Suppressor macrophage treated with lipopolysaccharide for 4 hours (primary cell): Measurements from ENCODE around the gene PATJ.
"Not testable (repeated sequence)": the region's sequence is repeated elsewhere in the genome, so short reads cannot be mapped to it uniquely, and the experiment has no call there.

Experiments
- DNase-seq: peaks from one replicate; pipeline ENCODE4 v3.0.0-alpha.2; 2020

Gene PATJ

DNA sequence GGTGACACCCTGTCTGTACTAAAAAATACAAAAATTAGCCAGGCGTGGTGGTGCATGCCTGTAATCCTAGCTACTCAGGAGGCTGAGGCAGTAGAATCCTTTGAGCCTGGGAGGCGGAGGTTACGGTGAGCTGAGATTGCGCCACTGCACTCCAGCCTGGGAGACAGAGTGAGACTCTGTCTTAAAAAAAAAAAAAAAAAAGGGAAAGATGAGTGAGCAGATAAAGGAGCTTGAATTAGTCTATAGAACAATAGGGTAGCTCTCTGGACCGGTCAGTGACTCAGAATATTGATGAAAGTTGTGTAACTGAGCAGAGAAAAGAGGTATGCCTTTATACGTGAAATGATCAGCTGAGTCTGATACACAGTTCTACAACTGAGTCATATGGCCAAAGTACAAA is 95.3 kb downstream of the PATJ start:
- not testable (repeated sequence) for DNase-seq

DNA sequence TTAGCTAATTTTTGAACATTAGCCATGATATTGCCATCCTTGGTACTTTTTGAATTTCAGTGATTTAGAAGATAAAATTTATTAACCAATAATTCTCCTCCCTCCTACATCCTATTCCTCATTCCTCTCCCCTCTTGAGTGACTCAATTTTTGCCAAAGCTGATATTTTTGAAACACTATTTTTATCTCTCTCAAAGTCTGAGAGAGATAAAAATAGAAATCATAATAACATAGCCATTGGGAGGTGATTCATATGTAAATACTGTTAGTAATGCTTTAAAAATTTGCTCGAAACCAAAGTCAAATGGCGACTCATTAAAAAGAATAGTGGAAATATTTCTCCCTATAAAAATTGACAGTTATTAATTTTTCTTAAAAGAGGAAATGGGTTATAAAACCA is 97.4 kb downstream of the PATJ start:
- DNase-seq, result peak; percentile 1

DNA sequence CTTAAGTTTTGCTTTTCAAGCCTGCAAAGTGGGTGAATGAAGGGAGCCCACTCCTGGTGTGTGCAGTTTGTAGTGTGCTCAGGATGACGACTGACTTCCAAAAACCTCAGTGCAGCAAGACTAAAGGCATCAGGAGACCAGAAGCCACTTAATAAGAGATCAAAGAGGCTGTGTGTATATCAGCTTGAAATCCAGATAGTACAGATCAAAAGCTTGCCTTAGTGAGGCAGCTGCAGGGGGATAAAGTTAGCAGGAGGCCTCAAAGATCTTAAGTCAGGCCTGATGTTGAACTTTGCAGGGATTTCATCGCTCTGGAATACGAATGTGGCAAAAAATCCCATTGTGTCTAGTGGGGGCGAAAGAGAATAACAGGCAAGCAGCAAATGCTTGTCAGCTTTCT is 99.8 kb downstream of the PATJ start:
- no peak for DNase-seq

DNA sequence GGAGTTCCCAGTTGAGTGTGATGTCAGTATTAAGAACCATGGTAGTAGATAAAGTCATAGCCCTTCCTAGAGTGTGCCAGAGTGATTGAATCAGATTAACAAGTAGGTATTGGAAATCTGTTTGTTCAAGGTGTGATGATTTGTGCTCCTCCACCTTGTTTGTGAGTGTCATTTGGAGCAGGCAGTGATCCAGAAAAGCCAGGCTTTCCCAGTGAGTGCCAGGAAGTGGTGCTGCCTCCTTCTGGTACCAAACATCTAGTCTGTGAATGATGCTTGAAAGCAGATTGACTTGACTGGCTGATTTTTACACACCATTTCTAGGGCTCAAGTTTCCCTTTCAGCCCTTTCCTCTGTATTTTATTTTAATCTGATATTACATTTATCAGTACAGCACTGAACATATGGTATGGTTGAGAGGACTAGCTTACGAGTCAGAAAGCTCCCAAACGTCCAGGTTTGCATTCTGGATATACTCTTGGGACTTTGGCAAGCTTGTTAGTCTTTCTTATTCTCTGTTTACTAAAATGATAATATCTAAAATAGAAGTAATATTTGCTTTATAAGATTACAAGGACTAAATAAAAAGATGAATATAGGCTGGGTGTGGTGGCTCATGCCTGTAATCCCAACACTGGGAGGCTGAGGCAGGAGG is 100.7 kb downstream of the PATJ start:
- DNase-seq, result no peak

DNA sequence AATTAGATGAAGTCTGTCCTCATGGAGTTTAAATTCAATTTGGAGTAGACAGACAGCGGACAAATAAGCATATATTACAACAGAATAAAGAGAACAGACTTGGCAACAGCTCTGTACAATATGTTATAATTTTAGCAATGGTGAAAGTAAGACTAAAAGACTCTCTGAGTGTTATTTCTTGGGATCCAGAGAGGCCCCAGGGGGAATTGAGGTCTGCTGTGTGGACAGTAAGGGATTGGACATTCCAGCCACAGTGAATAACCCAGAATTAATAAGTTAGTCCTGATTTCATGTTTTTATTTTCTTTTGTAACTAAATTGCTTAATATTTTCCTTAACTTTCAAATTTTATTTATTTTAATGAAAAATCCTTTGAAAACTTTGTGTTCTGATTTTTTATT is 101.7 kb downstream of the PATJ start:
- DNase-seq, result no peak

DNA sequence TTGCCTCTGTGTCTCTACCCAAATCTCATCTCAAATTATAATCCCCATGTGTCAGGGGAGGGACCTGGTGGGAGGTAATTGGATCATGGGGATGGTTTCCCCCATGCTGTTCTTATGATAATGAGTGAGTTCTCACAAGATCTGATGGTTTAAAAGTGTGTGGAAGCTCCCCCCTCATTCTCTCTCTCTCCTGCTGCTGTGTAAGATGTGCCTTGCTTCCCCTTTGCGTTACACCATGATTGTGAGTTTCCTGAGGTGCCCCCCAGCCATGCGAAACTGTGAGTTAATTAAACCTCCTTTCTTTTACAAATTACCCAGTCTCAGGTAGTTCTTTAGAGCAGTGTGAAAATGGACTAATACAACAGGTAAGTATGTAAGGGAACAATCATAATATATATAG is 102.4 kb downstream of the PATJ start:
- not testable (repeated sequence) for DNase-seq

DNA sequence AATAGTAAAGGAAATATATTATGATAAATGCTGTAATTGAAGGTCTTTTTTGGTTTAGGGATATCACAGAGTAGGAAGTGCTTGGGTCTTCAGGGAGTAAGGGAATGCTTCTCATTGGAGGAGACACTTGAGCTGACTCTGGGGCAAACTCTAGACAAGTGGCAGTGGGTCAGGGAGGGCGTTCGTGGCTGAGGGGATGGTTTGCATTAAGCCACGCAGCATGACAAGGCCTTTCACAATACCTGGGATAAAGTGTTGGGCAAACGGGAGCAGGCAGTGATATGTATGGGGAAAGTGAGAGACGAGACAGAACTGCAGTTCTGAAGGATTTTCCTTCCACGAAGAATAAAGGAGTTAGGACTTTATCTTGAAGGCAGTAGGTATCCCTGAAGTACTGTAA is 109.0 kb downstream of the PATJ start:
- no peak for DNase-seq

DNA sequence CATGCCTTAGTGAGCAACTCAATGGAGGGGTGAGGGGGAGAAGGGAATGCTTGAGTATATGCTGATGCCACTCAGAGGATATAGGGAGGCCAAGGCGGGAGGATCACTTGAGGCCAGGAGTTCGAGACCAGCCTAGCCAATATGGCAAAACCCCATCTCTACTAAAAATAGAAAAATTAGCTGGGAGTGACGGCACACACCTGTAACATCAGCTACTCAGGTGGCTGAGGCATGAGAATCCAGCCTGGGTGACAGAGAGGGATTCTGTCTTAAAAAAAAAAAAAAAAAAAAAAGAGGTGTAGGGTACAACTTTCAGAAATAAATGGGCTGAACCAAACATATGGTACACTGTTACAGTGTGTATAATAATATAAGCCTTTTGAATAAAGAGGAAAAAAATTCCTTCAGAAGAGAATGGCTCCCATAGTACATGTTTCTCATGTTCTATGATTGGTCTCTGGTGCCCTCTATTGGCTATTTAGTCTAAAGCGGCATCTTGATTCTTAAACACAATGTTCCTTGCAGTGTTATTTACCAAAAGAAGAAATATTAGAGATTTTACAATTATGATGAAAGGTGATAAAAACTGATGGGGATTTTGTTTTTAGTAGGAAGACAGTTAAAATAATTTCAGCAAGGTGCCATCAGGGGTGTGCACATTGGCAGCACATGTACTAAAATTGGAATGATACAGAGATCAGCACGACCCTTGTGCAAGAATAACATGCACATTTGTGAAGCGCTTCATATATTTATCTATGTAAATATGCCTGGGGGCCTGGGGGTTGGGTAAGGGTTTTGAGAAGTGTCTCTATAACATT is 109.8 kb downstream of the PATJ start:
- peak; percentile 78 for DNase-seq

DNA sequence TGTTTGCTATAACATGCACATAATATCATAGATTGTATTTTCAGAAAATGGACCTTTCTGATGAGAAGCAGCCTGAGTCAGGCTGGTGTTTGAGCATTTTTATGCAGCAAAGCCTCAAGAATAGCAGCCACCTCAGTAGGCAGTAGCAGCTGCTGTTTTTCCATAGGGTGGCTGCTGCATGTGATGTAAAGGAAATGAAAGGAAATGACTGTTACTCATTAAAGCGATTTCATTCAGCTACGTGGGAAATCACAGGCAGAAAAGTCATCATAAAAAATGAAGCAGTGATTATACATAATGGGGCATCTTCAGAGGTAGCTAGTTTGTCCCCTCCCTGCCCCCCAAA is 110.4 kb downstream of the PATJ start:
- DNase-seq, result no peak

DNA sequence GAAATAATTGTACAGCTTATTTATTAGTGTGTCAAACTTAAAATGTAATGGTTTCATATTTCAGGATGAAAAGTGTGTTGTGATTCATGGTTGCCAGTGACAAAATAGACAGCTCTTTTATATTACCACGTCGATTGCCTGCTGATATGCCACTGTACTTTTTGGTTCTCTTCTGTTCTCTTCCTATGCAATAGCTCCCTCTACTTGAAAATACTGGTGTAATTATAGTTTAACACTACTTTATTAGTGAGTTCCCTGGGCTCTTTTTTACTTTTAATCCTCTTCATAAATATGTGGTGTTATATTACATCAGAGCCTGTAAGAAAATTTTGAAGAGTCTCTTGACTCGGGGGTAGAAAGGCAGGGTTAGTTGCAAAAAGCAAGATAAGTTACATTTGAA is 111.3 kb downstream of the PATJ start:
- peak; percentile 10 for DNase-seq

DNA sequence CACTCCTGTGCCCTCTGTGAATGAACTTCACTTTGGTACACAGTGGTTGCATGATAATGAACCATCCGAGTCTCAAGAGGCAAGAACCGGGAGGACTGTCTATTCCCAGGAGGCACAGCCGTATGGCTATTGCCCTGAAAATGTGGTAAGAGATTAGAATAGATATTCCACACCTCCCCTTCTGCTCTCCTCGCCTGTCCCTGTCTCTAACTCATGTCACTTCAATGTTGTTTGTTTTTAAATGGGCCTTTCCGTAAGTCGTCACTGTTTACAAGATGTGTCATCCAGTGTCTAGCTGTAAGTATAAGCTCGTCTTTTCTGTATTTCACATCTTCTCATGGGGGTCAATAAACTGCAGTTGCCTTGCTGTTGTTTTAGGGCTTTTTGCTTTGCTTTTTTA is 122.2 kb downstream of the PATJ start:
- no peak for DNase-seq

DNA sequence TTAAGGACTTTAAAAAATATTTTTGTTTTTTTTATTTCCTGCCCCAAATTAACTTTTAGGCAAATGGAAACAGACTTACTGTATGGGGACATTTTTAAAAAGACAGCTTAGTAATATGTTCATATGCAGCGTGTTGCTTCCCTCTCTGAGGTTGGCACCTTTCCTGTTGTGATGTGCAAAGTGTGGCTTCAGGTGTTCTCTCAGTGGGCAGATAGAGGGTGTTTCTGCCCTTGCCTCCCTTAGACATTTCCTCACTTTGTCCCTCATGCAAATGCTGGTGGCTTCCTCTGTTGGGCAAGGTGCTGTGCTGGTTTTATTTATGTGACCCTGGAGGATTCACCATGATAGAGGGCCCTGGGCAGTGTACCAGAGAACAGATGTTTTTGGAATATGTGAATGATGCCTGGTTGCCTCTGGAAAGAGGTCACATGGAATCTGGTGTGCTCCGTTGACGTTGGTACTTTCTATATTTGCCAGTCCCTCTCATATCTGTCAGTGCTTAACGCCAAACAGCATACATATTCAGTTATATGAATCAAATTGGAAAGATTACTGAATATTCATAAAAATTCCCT is 123.5 kb downstream of the PATJ start:
- no peak for DNase-seq

DNA sequence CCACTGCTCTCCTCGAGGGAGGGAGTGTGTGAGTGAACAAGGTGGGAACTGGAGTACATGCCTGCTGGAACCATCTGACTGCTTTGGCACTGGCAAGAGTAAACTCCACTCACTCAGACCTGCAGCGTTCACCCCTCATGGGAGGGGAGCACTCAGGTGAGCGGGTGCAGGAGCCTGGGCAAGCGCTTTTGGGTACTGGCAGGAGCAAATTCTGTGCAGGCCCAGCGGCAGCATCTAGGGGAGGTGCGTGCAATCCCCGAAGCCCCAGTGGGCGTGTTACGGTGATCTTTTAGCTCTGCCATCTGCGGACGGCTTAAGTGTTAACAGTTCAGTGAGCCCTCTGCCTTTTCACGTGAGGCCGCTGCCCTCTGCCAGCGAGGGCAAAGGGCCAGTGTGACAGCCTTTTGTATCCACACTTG is 127.4 kb downstream of the PATJ start:
- no peak for DNase-seq

DNA sequence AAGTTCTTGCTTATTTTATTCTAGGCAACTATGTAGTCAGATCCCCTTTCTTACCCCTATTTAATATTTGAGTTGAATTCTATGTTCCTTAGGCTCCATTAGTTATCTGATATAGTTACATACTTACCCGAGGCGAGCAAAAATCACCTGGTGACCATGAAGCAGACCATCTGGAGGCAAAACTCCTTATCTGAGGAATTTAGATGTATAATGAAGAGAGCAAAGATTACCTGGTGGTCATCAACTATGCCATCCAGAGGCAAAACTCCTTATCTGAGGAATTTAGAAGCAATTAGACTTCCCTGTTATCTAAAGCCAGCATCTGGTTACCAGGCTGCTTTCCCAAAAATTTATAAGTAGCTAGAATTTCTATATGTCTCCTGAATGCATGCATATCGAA is 129.9 kb downstream of the PATJ start:
- DNase-seq, result no peak

DNA sequence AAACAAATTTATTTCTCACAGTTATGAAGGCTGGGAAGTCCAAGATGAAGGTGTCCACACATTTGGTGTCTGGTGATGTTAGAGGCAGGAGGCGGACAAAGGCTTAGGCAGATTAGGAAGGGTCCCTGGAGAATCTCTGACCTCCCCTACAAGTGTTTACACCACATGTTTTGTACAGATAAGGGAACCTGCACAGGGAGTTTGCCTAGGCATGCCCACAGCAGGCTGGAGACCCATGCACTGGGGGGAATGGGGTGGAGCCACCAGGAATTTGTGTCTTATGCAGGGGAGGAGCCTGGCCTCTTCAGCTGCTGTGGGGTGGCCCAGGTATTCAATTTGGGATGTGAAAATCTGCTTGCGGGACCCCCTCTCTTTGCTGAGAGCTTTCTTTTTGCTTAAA is 131.3 kb downstream of the PATJ start:
- no peak for DNase-seq

DNA sequence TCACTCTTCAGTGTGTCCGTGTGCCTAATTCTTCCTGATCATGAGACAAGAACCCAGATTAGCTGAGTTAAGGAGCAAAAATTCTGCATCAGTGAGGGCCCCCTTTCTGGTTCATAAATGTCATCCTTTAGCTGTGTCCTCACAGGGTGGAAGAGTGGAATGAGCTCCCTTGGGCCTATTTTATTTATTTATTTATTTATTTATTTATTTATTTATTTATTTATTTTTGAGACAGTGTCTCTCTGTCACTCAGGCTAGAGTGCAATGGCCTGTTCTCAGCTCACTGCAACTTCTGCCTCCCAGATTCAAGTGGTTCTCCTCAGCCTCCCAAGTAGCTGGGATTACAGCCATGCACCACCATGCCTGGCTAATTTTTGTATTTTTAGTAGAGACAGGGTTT is 131.7 kb downstream of the PATJ start:
- no peak for DNase-seq

DNA sequence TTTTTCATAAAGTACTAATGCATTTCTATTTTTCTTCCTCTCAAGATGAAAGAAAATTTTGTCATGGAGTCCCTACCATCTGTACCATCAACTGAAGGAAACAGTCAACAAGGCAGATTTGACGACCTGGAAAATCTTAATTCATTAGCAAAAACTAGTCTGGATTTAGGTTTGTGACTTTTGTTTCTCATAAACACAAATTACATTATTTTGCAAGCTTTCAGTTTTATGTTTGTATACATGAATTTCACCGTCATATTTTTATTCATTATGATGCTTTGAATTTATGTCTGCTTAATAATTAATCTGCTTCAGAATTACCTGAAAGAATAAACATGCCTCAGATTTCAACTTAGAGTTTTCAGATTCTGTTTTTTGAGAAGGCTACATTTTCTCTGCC is 132.9 kb downstream of the PATJ start:
- DNase-seq, result no peak

DNA sequence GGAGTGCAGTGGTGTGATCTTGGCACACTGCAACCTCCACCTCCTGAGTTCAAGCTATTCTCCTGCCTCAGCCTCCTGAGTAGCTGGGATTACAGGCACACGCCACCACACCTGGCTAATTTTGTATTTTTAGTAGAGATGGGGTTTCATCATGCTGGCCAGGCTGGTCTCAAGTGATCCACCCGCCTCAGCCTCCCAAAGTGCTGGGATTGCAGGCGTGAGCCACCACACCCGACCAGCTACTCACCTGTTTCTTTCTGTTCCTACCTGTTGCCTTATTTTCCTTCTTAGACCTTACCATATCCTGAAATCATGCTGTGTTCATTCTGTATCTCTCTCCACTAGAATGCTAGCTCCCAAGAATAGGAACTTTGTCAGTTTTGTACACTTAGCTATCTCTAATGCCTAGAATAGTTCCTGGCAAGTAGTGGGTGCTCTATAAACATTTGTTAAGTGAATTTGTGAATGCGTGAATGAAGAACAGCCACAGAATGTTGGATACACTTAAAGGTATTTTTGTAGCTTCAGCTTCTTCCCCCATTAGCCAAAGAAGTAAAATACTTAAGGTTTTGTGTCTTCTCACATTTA is 137.7 kb downstream of the PATJ start:
- DNase-seq, result not testable (repeated sequence)

DNA sequence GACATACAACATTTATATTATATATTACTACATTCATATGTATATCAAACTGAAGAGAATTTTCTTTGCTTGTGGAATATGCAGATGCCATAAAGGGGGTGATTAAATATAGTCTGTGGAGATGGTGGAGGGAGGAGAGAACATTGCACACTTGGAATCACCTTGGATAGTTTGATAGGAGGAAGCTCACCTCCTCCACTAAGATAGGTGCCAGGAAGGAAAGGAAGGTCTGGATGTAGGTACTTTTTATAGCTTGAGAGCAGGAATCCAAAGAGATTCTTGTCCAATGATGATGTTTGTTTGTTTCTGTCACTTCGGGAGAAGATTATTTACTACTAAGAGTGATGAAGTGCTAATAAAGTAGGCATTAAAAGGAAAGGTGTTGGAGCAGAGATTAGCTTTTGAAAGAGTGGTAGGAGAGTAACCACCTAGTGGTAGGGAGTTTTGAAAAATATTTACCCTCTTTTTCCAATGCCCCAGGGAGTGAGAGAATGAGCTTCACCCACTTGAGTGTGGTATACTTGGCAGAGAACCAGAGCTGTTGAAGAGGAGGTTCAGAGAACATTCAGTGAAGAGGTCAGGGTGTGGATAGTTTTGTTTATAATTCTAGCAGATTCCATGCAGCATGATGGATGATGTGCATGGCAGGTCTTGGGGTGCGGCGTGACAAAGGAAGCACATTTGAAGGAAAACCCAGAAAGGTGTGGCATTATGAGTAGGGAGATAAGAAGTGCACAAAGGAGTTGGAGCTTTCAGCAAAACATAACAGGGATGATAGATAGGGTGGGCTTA is 145.0 kb downstream of the PATJ start:
- no peak for DNase-seq

DNA sequence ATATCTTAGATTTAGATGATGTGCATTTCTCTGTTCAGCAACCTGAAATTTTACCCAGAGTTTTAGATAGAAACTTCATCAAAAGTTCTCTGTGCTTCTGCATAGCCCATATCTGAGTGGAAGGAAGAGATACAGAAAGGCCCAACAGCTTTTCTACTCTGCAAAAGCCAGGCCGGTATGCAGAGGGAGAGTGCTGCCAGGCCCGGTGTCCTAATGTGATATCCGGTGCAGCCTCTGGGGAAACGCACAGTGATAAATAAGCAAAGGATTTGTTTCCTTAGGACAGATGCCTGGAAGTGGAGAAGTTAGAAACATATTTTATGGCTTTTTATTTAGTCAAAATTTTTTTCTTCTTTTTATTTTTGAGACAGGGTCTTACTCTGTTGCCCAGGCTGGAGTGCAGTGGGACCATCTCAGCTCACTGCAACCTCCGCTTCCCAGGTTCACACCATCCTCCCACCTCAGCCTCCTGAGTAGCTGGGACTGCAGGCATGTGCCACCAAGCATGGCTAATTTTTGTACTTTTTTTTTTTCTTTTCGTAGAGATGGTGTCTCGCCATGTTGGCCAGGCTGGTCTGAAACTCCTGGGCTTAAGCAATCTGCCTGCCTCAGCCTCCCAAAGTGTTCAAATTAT is 145.8 kb downstream of the PATJ start:
- DNase-seq, result no peak

DNA sequence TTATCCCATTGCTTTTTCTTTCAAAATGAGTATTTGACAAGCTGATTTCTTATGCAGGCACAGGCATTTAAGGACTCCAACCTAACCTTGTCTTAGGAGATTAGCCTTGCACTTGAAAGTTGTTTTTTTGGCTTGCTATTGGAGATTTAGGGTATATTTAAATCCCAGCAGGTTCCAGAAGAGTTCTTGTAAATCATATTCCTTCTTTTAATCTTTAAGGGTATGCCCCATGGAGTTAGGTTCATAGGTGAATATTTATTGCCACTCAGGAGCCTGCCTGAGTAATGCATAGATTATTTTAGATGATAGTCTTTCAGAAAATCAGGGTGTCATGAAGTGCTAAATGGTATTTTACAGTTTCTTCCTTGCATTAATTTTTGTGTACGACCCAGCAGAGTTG is 146.5 kb downstream of the PATJ start:
- DNase-seq, result no peak

DNA sequence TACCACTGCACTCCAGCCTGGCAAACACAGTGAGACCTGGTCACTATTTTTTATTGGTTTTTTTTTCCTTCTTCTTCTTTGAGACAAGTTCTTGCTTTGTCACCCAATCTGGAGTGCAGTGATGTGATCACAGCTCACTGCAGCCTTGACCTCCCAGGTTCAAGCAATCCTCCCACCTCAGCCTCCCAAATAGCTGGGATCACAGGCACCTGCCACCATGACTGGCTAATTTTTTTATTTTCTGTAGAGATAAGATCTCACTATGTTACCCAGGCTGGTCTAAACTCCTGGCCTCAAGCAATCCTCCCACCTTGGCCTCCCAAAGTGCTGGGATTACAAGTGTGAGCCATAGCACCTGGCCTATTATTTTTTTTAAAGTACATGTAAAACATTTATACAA is 148.2 kb downstream of the PATJ start:
- not testable (repeated sequence) for DNase-seq

DNA sequence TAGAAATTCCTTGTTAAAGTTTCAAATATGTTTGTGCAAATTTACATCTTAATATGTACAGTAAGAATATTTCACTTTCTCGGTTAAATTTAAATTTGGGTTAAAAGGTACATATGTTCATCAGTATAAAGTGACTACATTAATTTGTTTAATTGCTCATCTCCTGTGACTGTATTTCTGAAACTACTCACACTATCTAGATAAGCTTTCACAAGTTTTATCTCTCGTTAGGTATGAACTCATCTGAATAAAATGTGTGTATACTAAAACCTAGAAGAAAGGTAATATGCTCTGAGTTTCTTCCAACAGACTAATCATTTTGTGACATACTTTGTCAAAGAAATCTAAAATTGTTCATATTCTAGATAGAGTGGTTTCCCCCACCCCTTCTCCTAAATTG is 150.7 kb downstream of the PATJ start:
- DNase-seq, result no peak
